H1 (cell line): ENCODE results near the gene MVP. TPM values are rescaled to one million over a fixed set of nuclear protein-coding genes. Genes with fewer than 3 reads are reported as not detected.
A peak's percentile ranks its signal among the peaks of the same experiment; 100 is the strongest.

Experiments
- polyA plus RNA-seq, 7 experiments: library from polyadenylated mRNA; depleted of rRNA in 3 of 7; stranded (reverse) in 5 of 7; unstranded in 2 of 7; fragments of >200 nt in 5 of 7; fragments of 200-250 nt in 2 of 7; gene quantifications; 1 replicate in 5 of 7; 2 replicates in 1 of 7; 4 replicates in 1 of 7; pipeline versions ENCODE4 v1.2.1 to v1.2.3, GENCODE V29; 2011 to 2013; ENCODE audit warnings: missing spikeins in 2 of 7, mixed read lengths in 2 of 7
- total RNA-seq: library from RNA; stranded (reverse); fragmentation: NEBNext Ultra II Directional; extraction: Animal tissue kit (Norgen Biotek cat#: 25700); gene quantifications from 2 replicates; pipeline ENCODE4 v1.2.1, GENCODE V29; 2021
- TF ChIP-seq, protein P1 (sequence below): IDR thresholded peaks from 2 replicates; pipeline ENCODE4 v1.6.1; 2012; ENCODE audit warnings: inconsistent platforms
- TF ChIP-seq, protein P2 (sequence below): IDR thresholded peaks from 2 replicates; pipeline ENCODE4 v1.6.1; 2012; ENCODE audit warnings: inconsistent platforms

Gene MVP
- total and polyA plus RNA-seq, 2 of the 8 experiments (the other 6 are each of a cell fraction or from before 2014, with no cell fraction given), result 1.9 TPM

DNA sequence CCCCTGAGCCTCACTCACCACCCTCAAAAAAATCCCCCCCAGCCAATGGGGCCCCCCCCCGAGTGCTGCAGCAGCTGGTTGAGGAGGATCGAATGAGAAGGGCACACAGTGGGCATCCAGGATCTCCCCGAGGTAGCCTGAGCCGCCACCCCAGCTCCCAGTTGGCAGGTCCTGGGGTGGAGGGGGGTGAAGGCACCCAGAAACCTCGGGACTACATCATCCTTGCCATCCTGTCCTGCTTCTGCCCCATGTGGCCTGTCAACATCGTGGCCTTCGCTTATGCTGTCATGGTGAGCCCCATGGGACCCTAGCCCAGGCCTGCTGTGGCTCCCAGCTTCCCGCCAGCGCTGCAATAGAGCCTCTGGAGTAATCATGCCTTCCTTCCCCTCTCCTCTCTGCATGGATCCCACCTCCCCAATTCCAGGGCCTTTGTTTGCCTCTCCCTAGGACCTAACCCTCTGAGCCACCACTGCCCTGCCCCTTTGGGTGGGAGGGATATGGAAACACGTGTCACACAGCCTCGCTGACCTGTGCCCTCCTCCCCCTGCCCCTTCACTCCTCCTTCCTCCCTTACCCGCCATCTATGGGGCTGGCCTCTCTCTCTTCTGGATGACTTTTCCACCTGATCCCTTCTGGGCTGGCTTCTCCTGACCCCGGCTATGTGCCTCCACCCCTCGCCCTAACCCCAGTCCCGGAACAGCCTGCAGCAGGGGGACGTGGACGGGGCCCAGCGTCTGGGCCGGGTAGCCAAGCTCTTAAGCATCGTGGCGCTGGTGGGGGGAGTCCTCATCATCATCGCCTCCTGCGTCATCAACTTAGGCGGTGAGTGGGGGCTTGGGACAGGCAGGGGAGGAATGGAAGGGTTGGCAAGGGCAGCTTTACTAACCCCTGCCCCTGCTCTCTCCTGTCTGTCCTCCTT lies 6.4 kb upstream of the MVP start (continued):
- TF ChIP-seq, protein P1, sequence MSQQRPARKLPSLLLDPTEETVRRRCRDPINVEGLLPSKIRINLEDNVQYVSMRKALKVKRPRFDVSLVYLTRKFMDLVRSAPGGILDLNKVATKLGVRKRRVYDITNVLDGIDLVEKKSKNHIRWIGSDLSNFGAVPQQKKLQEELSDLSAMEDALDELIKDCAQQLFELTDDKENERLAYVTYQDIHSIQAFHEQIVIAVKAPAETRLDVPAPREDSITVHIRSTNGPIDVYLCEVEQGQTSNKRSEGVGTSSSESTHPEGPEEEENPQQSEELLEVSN, result peak; percentile 53
- TF ChIP-seq, protein P2, sequence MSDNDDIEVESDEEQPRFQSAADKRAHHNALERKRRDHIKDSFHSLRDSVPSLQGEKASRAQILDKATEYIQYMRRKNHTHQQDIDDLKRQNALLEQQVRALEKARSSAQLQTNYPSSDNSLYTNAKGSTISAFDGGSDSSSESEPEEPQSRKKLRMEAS, result peak; percentile 84
